Nucleus accumbens (tissue), 56 donors: ENCODE data around the gene KCND2.
"Not testable (repeated sequence)": the region's sequence is repeated elsewhere in the genome, so short reads cannot be mapped to it uniquely, and the experiment has no call there.

Experiments
- DNase-seq, 56 donors: peaks; one replicate each; lab custom pipeline; 2025; lab: John Stamatoyannopoulos, UW

The KCND2 gene

GRCh38 chr7:120564145-120564544 is 291.2 kb downstream of the KCND2 start:
- no peak for DNase-seq

DNA sequence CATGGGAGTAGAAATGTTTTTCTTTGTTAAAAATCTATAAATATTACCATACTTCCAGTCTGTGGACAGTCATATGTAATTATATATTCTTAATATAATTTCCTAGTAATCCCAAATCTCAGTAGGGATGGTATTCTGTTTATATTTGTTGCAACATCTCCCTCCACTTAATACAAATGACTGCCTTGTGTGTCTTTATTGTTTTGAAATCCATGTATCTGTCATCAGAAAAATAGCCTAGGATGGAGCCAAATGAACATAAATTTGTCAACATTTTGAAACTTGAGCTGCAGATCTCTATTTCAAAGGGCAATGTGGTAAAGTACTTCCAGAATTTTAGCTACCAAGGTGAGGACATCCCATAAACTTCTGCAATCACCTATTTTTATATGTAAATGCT is 294.2 kb downstream of the KCND2 start:
- DNase-seq, result no peak

DNA sequence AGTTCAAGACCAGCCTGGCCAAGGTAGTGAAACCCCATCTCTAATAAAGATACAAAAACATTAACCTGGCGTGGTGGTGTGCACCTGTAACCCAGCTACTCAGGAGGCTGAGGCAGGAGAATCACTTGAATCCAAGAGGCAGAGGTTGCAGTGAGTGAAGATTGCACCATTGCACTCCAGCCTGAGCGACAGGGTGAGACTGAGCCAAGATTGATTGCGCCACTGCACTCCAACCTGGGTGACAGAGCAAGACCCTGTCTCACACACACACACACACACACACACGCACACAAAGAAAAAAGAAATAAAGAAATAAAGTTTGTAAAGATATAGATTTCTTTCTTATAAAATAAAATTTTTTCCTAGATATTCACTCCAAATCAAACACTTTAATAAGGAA is 305.7 kb downstream of the KCND2 start:
- not testable (repeated sequence) for DNase-seq

GRCh38 chr7:120582916-120583315 is 309.9 kb downstream of the KCND2 start:
- no peak for DNase-seq

DNA sequence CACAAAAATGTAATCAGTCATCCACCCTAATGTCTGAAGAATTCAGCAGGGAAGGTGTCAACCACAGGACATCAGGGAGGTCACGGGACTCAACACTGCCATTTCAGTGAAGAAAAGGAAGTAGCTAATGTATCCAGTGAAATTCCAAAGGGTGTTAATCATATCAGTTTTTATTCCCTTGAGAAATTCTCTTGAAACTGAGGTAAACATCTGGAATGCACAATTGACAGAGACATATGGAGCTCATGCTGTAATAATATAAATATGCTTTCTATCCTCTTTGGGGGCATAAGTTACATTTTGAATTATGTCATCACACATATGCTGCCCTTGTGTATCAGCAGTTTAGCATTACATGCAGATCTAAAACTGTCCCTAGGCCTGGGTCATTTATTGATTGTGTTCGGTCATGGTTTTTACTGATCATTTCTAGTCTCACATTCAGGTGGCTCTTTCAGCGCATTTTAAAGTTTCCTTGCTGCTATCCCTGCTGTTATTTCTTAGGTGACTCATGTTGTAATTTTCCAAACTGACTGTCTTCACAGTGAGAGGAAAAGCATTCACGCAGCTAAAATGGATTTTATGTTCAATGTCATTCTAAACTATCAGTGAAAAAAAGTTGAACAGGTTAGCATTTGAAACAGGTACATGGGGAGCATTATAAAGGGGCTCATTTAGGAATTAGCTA is 311.1 kb downstream of the KCND2 start:
- no peak for DNase-seq

GRCh38 chr7:120586571-120586970 is 313.6 kb downstream of the KCND2 start:
- DNase-seq, result no peak

DNA sequence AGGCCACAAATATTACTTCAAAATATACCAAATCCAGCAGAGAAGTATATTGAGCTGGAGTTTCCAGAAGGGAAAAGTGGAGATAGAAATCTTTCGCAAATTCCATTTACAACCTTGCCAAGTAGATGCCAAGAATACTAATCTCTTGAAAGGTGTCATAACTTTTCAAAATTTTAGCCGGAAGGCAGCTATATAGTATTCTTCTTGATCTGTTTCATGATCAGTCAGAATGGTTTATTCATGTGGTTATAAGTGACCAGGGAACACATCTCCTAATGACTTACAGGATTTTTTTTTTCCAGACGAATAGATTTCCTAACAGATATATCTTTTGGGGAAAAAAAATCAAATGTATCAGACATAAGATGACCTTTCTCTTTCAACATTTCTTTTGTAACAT is 314.3 kb downstream of the KCND2 start:
- DNase-seq, result no peak

GRCh38 chr7:120588416-120588815 is 315.4 kb downstream of the KCND2 start:
- DNase-seq, result no peak

- DNase-seq, result no peak
Measured at GRCh38 chr7:120588862-120589261, 315.9 kb downstream of the KCND2 start.

GRCh38 chr7:120600607-120601006 is 327.6 kb downstream of the KCND2 start:
- DNase-seq, result no peak

- DNase-seq, result no peak
Measured at GRCh38 chr7:120603366-120603765, 330.4 kb downstream of the KCND2 start.

DNA sequence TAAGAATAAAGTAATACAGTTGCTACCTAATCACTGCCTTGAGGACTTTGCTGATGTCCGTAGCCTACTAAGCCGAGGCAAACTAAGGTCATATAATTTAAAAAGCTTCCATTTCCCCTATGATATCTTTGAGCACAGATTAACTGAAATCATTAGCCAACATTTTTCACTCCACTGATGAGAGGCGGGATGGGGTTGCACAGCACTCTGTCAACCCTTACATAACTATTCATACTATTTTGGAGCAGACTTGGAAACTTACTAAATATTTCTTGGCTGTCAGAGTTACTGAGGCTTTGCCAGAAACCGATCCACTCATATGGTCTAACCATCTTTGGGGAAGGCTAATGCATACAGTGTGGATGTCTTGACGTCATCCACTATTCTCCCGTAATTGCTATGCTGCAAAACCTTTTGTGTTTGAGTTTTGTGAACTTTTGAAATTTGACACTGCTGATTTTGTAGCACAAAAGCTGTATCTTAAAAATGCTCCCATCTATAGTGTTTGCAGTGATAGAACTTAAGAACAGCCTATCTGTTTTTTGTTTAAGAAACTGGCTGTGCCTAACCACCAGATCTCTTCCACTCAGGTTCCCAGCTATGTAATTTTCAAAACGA is 336.3 kb downstream of the KCND2 start:
- no peak for DNase-seq

DNA sequence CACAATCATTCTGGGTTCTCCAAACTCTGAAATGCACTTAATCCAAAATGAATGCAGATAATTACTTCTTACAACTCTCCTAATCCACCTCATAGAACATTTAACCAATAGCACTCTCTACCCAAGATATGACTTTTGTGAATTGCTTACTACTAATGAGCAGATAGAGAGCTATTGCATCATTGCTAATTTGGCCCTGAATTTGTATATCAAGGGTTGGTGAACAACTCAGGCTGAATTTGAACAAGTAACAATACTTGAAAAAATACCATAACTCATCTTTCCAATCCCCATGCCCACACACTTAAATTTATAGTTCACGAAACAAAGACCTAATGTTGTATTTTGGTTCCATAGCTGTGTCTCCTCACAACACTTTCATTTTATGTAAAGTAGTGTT is 339.0 kb downstream of the KCND2 start:
- DNase-seq, result no peak

- no peak for DNase-seq
Measured at GRCh38 chr7:120615703-120616102, 342.7 kb downstream of the KCND2 start.

- no peak for DNase-seq
Measured at GRCh38 chr7:120617275-120617674, 344.3 kb downstream of the KCND2 start.

DNA sequence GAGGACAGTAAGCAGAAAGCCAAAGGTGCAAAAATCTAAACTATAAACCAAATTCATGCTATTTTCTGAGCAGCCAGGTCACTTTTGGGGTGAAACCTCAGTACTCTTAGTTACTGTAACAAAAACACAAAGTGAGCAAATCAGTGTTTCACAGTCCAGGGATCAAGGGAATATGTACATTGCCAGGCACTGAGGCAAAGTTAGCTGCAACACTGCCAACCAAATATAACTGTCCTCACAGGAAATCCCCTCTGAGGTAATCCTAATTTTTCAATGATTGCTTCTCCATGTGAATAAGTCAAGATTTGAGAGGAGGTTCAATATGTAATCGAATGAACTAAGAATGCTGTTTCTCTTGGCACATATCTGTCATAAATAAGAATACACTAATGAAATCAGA is 355.3 kb downstream of the KCND2 start:
- no peak for DNase-seq

GRCh38 chr7:120639884-120640283 is 366.9 kb downstream of the KCND2 start:
- DNase-seq, result no peak

DNA sequence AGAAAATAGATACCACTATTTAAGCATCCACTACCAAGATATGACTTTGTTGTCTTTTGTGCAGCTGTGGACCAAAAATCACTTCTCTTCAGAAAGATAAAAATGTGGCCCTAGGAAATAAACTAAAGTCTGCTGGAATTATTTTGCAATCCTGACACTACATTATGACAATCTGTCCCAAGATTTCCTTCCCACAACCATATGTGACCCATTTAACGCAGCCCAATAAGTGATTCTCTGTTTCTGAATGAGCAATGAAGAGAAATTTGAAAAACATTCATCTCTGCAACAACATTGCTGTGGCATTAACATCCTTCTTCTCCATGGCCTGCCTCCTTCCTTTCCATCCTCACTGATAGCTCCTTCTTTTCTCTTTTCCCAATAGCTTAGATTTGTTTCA is 373.0 kb downstream of the KCND2 start:
- no peak for DNase-seq

DNA sequence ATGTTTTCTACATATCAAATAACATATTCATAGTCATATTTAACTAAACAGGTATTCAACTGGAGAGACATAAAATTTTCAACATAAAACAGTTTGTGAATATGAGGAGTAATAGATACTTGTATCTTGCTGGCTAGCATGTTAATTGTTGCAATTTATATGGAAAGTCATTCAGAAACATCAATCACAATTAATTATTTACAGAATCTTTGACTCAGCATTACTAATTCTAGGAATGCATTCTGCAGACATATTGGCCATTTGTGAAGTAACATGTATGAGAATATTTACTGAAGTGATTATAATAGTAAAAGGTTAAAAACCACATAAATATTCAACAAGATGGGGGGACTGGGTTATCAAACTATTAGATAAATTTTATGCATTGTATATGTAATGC is 381.3 kb downstream of the KCND2 start:
- DNase-seq, result no peak

- DNase-seq, result no peak
Measured at GRCh38 chr7:120658516-120658915, 385.5 kb downstream of the KCND2 start.

GRCh38 chr7:120662291-120662690 is 389.3 kb downstream of the KCND2 start:
- DNase-seq, result no peak

GRCh38 chr7:120665068-120665467 is 392.1 kb downstream of the KCND2 start:
- no peak for DNase-seq

GRCh38 chr7:120675076-120675475 is 402.1 kb downstream of the KCND2 start:
- no peak for DNase-seq
